GM18507 (cell line): ENCODE data around the gene HOXB3.
"Not testable (repeated sequence)": the region's sequence is repeated elsewhere in the genome, so short reads cannot be mapped to it uniquely, and the experiment has no call there.

Experiments used
- DNase-seq: peaks from one replicate; pipeline ENCODE4 v3.0.0; 2011; ENCODE audit warnings: low read depth; ENCODE audit not compliant: insufficient read length; ENCODE audit errors: extremely low spot score
- FAIRE-seq: peaks from 2 replicates; lab custom pipeline; 2011; peaks lifted over from hg19 to GRCh38; lab: Jason Lieb, UNC

Gene HOXB3

GRCh38 chr17:48515925-48516900 lies 73.8 kb downstream of the HOXB3 start:
- FAIRE-seq (no peak), DNase-seq (no peak)

GRCh38 chr17:48514477-48514876 lies 75.6 kb downstream of the HOXB3 start:
- DNase-seq, result no peak
- no peak for FAIRE-seq

GRCh38 chr17:48513666-48514455 lies 76.2 kb downstream of the HOXB3 start:
- peak; percentile 75 for FAIRE-seq
- no peak for DNase-seq

GRCh38 chr17:48513097-48513496 lies 76.9 kb downstream of the HOXB3 start:
- DNase-seq (no peak), FAIRE-seq (no peak)

GRCh38 chr17:48510761-48511604 lies 79.1 kb downstream of the HOXB3 start:
- peak; percentile 77 for FAIRE-seq
- DNase-seq, result peak; percentile 49

GRCh38 chr17:48510381-48510760 lies 79.7 kb downstream of the HOXB3 start:
- DNase-seq, result no peak
- no peak for FAIRE-seq

GRCh38 chr17:48509708-48510107 lies 80.3 kb downstream of the HOXB3 start:
- DNase-seq, FAIRE-seq: not testable (repeated sequence)

GRCh38 chr17:48506246-48506645 lies 83.8 kb downstream of the HOXB3 start:
- DNase-seq, result no peak
- FAIRE-seq, result peak; percentile 15

- DNase-seq (no peak), FAIRE-seq (peak; percentile 89)
Measured at GRCh38 chr17:48505788-48506187, 84.3 kb downstream of the HOXB3 start.

GRCh38 chr17:48504953-48505352 lies 85.1 kb downstream of the HOXB3 start:
- no peak for DNase-seq
- FAIRE-seq, result no peak

GRCh38 chr17:48503747-48504146 lies 86.3 kb downstream of the HOXB3 start:
- FAIRE-seq (no peak), DNase-seq (no peak)

- FAIRE-seq (no peak), DNase-seq (no peak)
Measured at GRCh38 chr17:48502901-48503300, 87.1 kb downstream of the HOXB3 start.

GRCh38 chr17:48502312-48502711 lies 87.7 kb downstream of the HOXB3 start:
- no peak for FAIRE-seq
- no peak for DNase-seq

GRCh38 chr17:48500435-48501426 lies 89.3 kb downstream of the HOXB3 start:
- FAIRE-seq (no peak), DNase-seq (no peak)

GRCh38 chr17:48499735-48500434 lies 90.2 kb downstream of the HOXB3 start:
- FAIRE-seq, result no peak

GRCh38 chr17:48499248-48499647 lies 90.8 kb downstream of the HOXB3 start:
- FAIRE-seq, result no peak
- DNase-seq, result no peak

More at GRCh38 chr17:48499735-48500434, 90.2 kb downstream of the HOXB3 start:
- no peak for DNase-seq
